Measurements from ENCODE around the gene ALLC. TPM values are rescaled to one million over a fixed set of nuclear protein-coding genes. Genes with fewer than 3 reads are reported as not detected.

ALLC gene
- total and polyA plus RNA-seq, 10 donors, result not detected

DNA sequence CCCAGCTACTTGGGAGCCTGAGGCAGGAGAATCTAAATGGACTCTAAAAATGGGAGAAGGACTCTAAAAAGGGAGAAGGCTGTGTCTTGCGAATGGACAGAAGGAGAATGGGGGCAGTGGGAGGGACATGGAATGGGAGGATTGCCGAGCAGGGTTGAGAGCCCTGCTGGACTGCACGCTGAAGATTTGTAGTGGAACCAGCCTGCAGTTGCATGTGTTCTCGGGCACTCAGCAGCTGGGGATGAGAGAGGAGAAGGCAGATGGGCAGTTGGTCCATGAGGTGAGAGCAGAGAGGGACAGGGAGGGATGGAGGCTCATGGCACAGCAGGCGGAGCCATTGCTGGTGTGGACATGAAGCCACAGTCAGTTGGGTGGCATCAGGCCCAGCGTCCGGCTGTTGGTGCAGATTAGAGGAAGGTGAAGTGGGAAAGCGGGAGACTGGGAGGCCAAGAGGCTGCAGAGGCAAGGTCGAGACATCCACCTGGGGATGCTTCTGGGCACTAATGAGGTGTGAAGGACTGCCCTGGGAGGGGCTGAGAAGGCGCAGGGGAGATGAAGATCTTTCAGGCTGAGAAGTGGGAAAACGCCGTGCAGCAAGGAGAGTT, 86.1 kb downstream of the ALLC start:
- TF ChIP-seq POLR2AphosphoS5 (IDR thresholded peaks at IDR 0.05) (no peak), POLR2A (IDR thresholded peaks at IDR 0.05) (no peak)
- TF ChIP-seq, protein P1, sequence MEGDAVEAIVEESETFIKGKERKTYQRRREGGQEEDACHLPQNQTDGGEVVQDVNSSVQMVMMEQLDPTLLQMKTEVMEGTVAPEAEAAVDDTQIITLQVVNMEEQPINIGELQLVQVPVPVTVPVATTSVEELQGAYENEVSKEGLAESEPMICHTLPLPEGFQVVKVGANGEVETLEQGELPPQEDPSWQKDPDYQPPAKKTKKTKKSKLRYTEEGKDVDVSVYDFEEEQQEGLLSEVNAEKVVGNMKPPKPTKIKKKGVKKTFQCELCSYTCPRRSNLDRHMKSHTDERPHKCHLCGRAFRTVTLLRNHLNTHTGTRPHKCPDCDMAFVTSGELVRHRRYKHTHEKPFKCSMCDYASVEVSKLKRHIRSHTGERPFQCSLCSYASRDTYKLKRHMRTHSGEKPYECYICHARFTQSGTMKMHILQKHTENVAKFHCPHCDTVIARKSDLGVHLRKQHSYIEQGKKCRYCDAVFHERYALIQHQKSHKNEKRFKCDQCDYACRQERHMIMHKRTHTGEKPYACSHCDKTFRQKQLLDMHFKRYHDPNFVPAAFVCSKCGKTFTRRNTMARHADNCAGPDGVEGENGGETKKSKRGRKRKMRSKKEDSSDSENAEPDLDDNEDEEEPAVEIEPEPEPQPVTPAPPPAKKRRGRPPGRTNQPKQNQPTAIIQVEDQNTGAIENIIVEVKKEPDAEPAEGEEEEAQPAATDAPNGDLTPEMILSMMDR (IDR thresholded peaks at IDR 0.05 in 8 of 11, conservative IDR thresholded peaks at IDR 0.05 in 3 of 11), result no peak
- no peak overlapping the region for H3K4me3 ChIP-seq
- H3K9me3 ChIP-seq, result no peaks in the 10 kb centered on the region
- no peaks in the 10 kb centered on the region for H3K27me3 ChIP-seq (replicated peaks in 1 of 7)
- H3K36me3 ChIP-seq, result no peaks in the 10 kb centered on the region
- no peak overlapping the region for H3K27ac ChIP-seq
- DNase-seq, result no peak
- no peaks in the 10 kb centered on the region for H3K4me1 ChIP-seq
- intact Hi-C loops (cut with DNase I; ENCODE audit: low total_unique reads), result no loop called here
- WGBS, 5 donors, result 86 to 96% (median 92%) methylated on average over 12 of the region's 12 CpGs

DNA sequence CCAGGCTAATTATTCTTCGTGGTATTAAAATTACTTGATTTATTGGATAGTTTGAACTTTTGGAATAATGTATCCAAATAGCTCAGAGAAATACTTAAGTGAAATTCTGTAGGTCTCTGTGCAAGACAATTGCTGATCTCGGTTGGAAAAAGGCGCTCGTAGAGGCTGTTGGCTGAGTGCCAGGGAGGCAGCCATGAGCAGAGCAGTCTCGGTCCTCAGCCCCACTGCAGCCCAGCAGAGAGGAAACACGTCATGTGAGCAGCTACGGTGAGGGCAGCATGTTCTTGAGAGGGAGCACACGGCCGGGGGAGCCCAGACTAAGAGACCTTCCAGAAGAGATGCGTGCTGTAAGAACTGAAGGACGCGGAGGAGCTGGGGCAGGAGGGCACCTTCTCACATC, 87.9 kb downstream of the ALLC start:
- Histone ChIP-seq H3K36me3 (no peaks in the 10 kb centered on the region), H3K27me3 (replicated peaks in 1 of 7) (no peaks in the 10 kb centered on the region), H3K9me3 (no peaks in the 10 kb centered on the region), H3K4me1 (no peaks in the 10 kb centered on the region), H3K4me3 (no peak overlapping the region), H3K27ac (no peak overlapping the region)
- TF ChIP-seq POLR2AphosphoS5 (IDR thresholded peaks at IDR 0.05), result no peak
- TF ChIP-seq POLR2A (IDR thresholded peaks at IDR 0.05), result no peak
- TF ChIP-seq, protein P1 (IDR thresholded peaks at IDR 0.05 in 8 of 11, conservative IDR thresholded peaks at IDR 0.05 in 3 of 11), result no peak
- intact Hi-C loops (cut with DNase I; ENCODE audit: low total_unique reads), result no loop called here
- no peak for DNase-seq
- WGBS, 5 donors, result 54 to 67% (median 61%) methylated on average over 12 of the region's 12 CpGs

- no peak overlapping the region for H3K4me3 ChIP-seq
- H3K36me3 ChIP-seq, result no peaks in the 10 kb centered on the region
- 85 to 96% (median 93%) methylated on average over 18 to 20 of the region's 20 CpGs for whole genome bisulfite sequencing, 5 donors
- H3K9me3 ChIP-seq, result no peaks in the 10 kb centered on the region
- TF ChIP-seq POLR2A (IDR thresholded peaks at IDR 0.05) (no peak), POLR2AphosphoS5 (IDR thresholded peaks at IDR 0.05) (no peak)
- TF ChIP-seq, protein P1 (IDR thresholded peaks at IDR 0.05 in 8 of 11, conservative IDR thresholded peaks at IDR 0.05 in 3 of 11), result no peak
- no peaks in the 10 kb centered on the region for H3K4me1 ChIP-seq
- H3K27ac ChIP-seq, result no peak overlapping the region
- no peaks in the 10 kb centered on the region for H3K27me3 ChIP-seq (replicated peaks in 1 of 7)
- DNase-seq, result no peak
- intact Hi-C loops (cut with DNase I; ENCODE audit: low total_unique reads), result no loop called here
Measured at GRCh38 chr2:3747032-3747654, 89.1 kb downstream of the ALLC start.

GRCh38 chr2:3747826-3748225, 89.8 kb downstream of the ALLC start:
- WGBS, 5 donors, result 72 to 83% (median 77%) methylated on average over 9 of the region's 9 CpGs
- Histone ChIP-seq H3K27ac (no peak overlapping the region), H3K4me1 (no peaks in the 10 kb centered on the region), H3K27me3 (replicated peaks in 1 of 7) (no peaks in the 10 kb centered on the region), H3K9me3 (no peaks in the 10 kb centered on the region), H3K36me3 (no peaks in the 10 kb centered on the region), H3K4me3 (no peak overlapping the region)
- intact Hi-C loops (cut with DNase I; ENCODE audit: low total_unique reads), result no loop called here
- no peak for DNase-seq
- TF ChIP-seq POLR2A (IDR thresholded peaks at IDR 0.05) (no peak), POLR2AphosphoS5 (IDR thresholded peaks at IDR 0.05) (no peak)
- TF ChIP-seq, protein P1 (IDR thresholded peaks at IDR 0.05 in 8 of 11, conservative IDR thresholded peaks at IDR 0.05 in 3 of 11), result no peak
